Endothelial cell of umbilical vein (primary cell): ENCODE data around the gene ALK. TPM values are rescaled to one million over a fixed set of nuclear protein-coding genes. Genes with fewer than 3 reads are reported as not detected.

Experiments
- BruUV-seq: library from RNA; stranded (reverse); fragments of 400-500 nt; replicated peaks from 2 replicates; lab custom pipeline; 2021; lab: Mats Ljungman, UMichigan
- CTCF ChIA-PET: fragments of 300-600, 350-600 bp; sonication (Branson Sonifier 250); formaldehyde crosslinking; loops from one replicate; lab custom pipeline; 2021; ENCODE audit warnings: antibody characterized with exemption, inconsistent platforms; lab: Charles Lee
- POLR2A ChIA-PET: fragments of 300-600, 350-600 bp; sonication (Branson Sonifier 250); formaldehyde crosslinking; loops from one replicate; lab custom pipeline; 2021; ENCODE audit warnings: antibody characterized with exemption, inconsistent platforms; lab: Charles Lee
- DNase-seq: peaks from one replicate; pipeline ENCODE4 v3.0.0-alpha.2; 2011; ENCODE audit warnings: low read depth, low spot score
- FAIRE-seq: peaks from 2 replicates; lab custom pipeline; 2011; peaks lifted over from hg19 to GRCh38; lab: Jason Lieb, UNC
- H2AFZ ChIP-seq: 2 replicates; pipeline ENCODE4 v1.6.0; 2012; ENCODE audit warnings: low read depth, low read length, control low read depth, inconsistent platforms
- H3K27ac ChIP-seq: 2 replicates; pipeline ENCODE4 v1.5.1; 2011; ENCODE audit warnings: low read depth, mild to moderate bottlenecking, control low read depth, low read length, moderate library complexity; ENCODE audit not compliant: insufficient read depth
- H3K27me3 ChIP-seq, 2 experiments: 2 replicates each; pipeline versions ENCODE4 v1.6.0 to v1.6.1; 2011; ENCODE audit warnings: low read length in 2 of 2, mixed read lengths in 1 of 2; ENCODE audit not compliant: control insufficient read depth in 2 of 2, insufficient read depth in 2 of 2
- H3K36me3 ChIP-seq, 2 experiments: 2 replicates in 1 of 2; 3 replicates in 1 of 2; pipeline ENCODE4 v1.5.1; 2011; ENCODE audit warnings: low read length in 2 of 2, mild to moderate bottlenecking in 1 of 2, moderate library complexity in 1 of 2; ENCODE audit not compliant: control insufficient read depth in 2 of 2, insufficient read depth in 2 of 2; ENCODE audit errors: extremely low read depth in 1 of 2
- H3K4me1 ChIP-seq: 3 replicates; pipeline ENCODE4 v1.5.1; 2011; ENCODE audit warnings: mild to moderate bottlenecking, low read length; ENCODE audit not compliant: control insufficient read depth, insufficient read depth; ENCODE audit errors: extremely low read depth
- H3K4me2 ChIP-seq: 2 replicates; pipeline ENCODE4 v1.6.1; 2011; ENCODE audit warnings: low read length, control low read depth, mixed read lengths; ENCODE audit not compliant: insufficient read depth
- H3K4me3 ChIP-seq, 3 experiments: fragments of 200-600 bp in 1 of 3; sonication (generic), shearing (Covaris generic) in 1 of 3; replicated peaks in 1 of 3; 2 replicates each; pipeline ENCODE4 v1.5.1; 2011 to 2016; ENCODE audit warnings: control low read depth in 3 of 3, low read length in 3 of 3, mild to moderate bottlenecking in 2 of 3, inconsistent platforms in 1 of 3, low read depth in 1 of 3, moderate library complexity in 1 of 3; ENCODE audit not compliant: insufficient read depth in 1 of 3
- H3K79me2 ChIP-seq: 2 replicates; pipeline ENCODE4 v1.6.0; 2012; ENCODE audit warnings: low read length, inconsistent platforms; ENCODE audit not compliant: control insufficient read depth, insufficient read depth
- H3K9ac ChIP-seq: replicated peaks from 2 replicates; pipeline ENCODE3; 2011; ENCODE audit warnings: low read length, control low read depth; ENCODE audit not compliant: insufficient read depth; ENCODE audit errors: extremely low read depth
- H3K9me1 ChIP-seq: replicated peaks from 3 replicates; pipeline ENCODE4 v1.6.0; 2011; ENCODE audit warnings: mild to moderate bottlenecking, low read length; ENCODE audit not compliant: control insufficient read depth, insufficient read depth; ENCODE audit errors: extremely low read depth
- H3K9me3 ChIP-seq: replicated peaks from 2 replicates; pipeline ENCODE4 v1.5.1; 2012; ENCODE audit warnings: low read length, inconsistent platforms; ENCODE audit not compliant: control insufficient read depth, insufficient read depth
- H4K20me1 ChIP-seq: replicated peaks from 2 replicates; pipeline ENCODE3; 2011; ENCODE audit warnings: mild to moderate bottlenecking, low read length; ENCODE audit not compliant: control insufficient read depth, insufficient read depth; ENCODE audit errors: extremely low read depth
- EZH2 ChIP-seq: IDR thresholded peaks from 2 replicates; pipeline ENCODE4 v1.6.1; 2012; ENCODE audit warnings: borderline replicate concordance, low read depth, mild to moderate bottlenecking, moderate library complexity, low read length, inconsistent platforms; ENCODE audit not compliant: severe bottlenecking
- FOS ChIP-seq: IDR thresholded peaks from 2 replicates; pipeline ENCODE4 v1.6.1; 2011; ENCODE audit warnings: mild to moderate bottlenecking, low read length, moderate library complexity, borderline replicate concordance; ENCODE audit not compliant: insufficient read depth
- GATA2 ChIP-seq: IDR thresholded peaks from 2 replicates; pipeline ENCODE4 v1.7.0; 2011; ENCODE audit warnings: low read depth, mild to moderate bottlenecking, moderate library complexity, mixed read lengths, low read length; ENCODE audit not compliant: insufficient read length, insufficient read depth
- JUN ChIP-seq: IDR thresholded peaks from 2 replicates; pipeline ENCODE4 v1.6.1; 2011; ENCODE audit warnings: borderline replicate concordance, low read depth; ENCODE audit not compliant: insufficient read length, insufficient read depth
- MYC ChIP-seq: IDR thresholded peaks from one replicate; pipeline ENCODE4 v1.6.1; 2011; ENCODE audit warnings: mild to moderate bottlenecking, low read depth, low read length
- POLR2A ChIP-seq: IDR thresholded peaks from 2 replicates; pipeline ENCODE4 v1.6.1; 2012; ENCODE audit warnings: low read depth, mild to moderate bottlenecking, control low read depth, low read length
- POLR2AphosphoS5 ChIP-seq: IDR thresholded peaks from 2 replicates; pipeline ENCODE4 v1.6.1; 2012; ENCODE audit warnings: low read depth, mild to moderate bottlenecking, control low read depth, low read length, moderate library complexity; ENCODE audit not compliant: insufficient read depth
- dilution Hi-C: fragments of 300-500 bp; cut with MboI; formaldehyde crosslinking; loops from one replicate; pipeline ENCODE4 v1.15.0; 2019; ENCODE audit warnings: low sequenced_read_pairs; ENCODE audit not compliant: extremely low pct_ligation_motif_present
- intact Hi-C: fragments of 100-400 bp; cut with micrococcal nuclease; formaldehyde crosslinking; loops from one replicate; pipeline ENCODE4 v1.10.0; 2022
- polyA plus RNA-seq, 4 experiments: library from polyadenylated mRNA; depleted of rRNA in 3 of 4; stranded (reverse) in 3 of 4; unstranded in 1 of 4; fragments of >200 nt; gene quantifications; 2 replicates each; pipeline versions ENCODE4 v1.2.1 to v1.2.3, GENCODE V29; 2011 to 2012; ENCODE audit warnings: missing spikeins in 1 of 4
- total RNA-seq: library from RNA; stranded (reverse); gene quantifications from 2 replicates; pipeline ENCODE4 v1.2.3, GENCODE V29; 2021
- TF ChIP-seq, protein P1 (sequence below): IDR thresholded peaks from 2 replicates; pipeline ENCODE4 v1.6.1; 2011; ENCODE audit not compliant: insufficient read depth, insufficient read length
- TF ChIP-seq, protein P2 (sequence below), 2 donors: IDR thresholded peaks; 1 replicate in 1 of 2; 2 replicates in 1 of 2; pipeline ENCODE4 v1.5.1; 2011; ENCODE audit warnings: low read length in 2 of 2, mild to moderate bottlenecking in 2 of 2, moderate library complexity in 2 of 2, control low read depth in 1 of 2, inconsistent platforms in 1 of 2, low read depth in 1 of 2; ENCODE audit not compliant: insufficient read depth in 1 of 2; ENCODE audit errors: extremely low read depth in 1 of 2

ALK gene
- total and polyA plus RNA-seq, 2 donors (not counting 3 experiments of a cell fraction or from before 2014, with no cell fraction given) = not detected

GRCh38 chr2:29175338-29175737, 746.0 kb downstream of the ALK start:
- BruUV-seq = no TSS peak
- Histone ChIP-seq H3K9me3 (no peaks in the 10 kb centered on the region), H3K9ac (no peak overlapping the region), H3K4me3 (no peak overlapping the region), H3K4me1 (no peaks in the 10 kb centered on the region), H3K36me3 (no peaks in the 10 kb centered on the region), H4K20me1 (no peaks in the 10 kb centered on the region), H2AFZ (no peak overlapping the region), H3K27ac (no peak overlapping the region), H3K79me2 (no peaks in the 10 kb centered on the region), H3K27me3 (no peaks in the 10 kb centered on the region), H3K4me2 (no peak overlapping the region), H3K9me1 (no peaks in the 10 kb centered on the region)
- CTCF ChIA-PET = no interaction called here
- DNase-seq = no peak
- POLR2A ChIA-PET = no interaction called here
- TF ChIP-seq, protein P1, sequence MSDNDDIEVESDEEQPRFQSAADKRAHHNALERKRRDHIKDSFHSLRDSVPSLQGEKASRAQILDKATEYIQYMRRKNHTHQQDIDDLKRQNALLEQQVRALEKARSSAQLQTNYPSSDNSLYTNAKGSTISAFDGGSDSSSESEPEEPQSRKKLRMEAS = no peak
- TF ChIP-seq, protein P2, sequence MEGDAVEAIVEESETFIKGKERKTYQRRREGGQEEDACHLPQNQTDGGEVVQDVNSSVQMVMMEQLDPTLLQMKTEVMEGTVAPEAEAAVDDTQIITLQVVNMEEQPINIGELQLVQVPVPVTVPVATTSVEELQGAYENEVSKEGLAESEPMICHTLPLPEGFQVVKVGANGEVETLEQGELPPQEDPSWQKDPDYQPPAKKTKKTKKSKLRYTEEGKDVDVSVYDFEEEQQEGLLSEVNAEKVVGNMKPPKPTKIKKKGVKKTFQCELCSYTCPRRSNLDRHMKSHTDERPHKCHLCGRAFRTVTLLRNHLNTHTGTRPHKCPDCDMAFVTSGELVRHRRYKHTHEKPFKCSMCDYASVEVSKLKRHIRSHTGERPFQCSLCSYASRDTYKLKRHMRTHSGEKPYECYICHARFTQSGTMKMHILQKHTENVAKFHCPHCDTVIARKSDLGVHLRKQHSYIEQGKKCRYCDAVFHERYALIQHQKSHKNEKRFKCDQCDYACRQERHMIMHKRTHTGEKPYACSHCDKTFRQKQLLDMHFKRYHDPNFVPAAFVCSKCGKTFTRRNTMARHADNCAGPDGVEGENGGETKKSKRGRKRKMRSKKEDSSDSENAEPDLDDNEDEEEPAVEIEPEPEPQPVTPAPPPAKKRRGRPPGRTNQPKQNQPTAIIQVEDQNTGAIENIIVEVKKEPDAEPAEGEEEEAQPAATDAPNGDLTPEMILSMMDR (IDR thresholded peaks at IDR 0.05; ENCODE audit: extremely low read depth in 1 of 2, insufficient read depth in 1 of 2, low read depth in 1 of 2, low read length in 2 of 2) = no peak
- TF ChIP-seq EZH2 = no peak
- TF ChIP-seq JUN = no peak
- no peak for TF ChIP-seq POLR2AphosphoS5
- no peak for TF ChIP-seq GATA2
- no peak for TF ChIP-seq POLR2A
- no peak for TF ChIP-seq FOS
- no peak for TF ChIP-seq MYC
- intact Hi-C loops = no loop called here
- dilution Hi-C loops = no loop called here
- no peak for FAIRE-seq
